ENCODE measurements around the gene SEC22C.
A peak's percentile ranks its signal among the peaks of the same experiment; 100 is the strongest.
"Not testable (repeated sequence)": the region's sequence is repeated elsewhere in the genome, so short reads cannot be mapped to it uniquely, and the experiment has no call there.

Gene SEC22C

GRCh38 chr3:42581709-42582473 is at the start of gene SEC22C:
TSS of gene SEC22C (minus strand) at chr3:42581967. CDS start at chr3:42569046, 12,921 bp downstream.
- peak; percentile 86 for DNase-seq

DNA sequence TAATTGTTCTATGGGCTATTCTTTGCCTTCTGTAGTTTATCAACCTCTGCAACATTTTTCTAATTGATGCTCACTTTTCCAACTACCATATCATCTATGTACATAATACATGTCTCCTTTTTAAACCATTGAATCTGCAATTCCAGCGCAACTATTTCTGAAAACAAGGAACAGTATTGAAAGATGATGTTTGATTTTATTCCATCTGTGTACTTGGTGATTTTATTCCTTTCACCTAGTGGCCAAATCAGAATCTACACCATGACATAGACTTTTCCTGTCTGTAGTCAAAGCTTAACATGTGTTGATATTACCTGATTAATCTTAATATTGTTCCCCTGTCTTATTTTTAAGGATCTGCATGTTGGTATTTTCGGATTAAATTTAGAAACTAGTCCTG is 31.7 kb upstream of the SEC22C start:
- DNase-seq: no peak

DNA sequence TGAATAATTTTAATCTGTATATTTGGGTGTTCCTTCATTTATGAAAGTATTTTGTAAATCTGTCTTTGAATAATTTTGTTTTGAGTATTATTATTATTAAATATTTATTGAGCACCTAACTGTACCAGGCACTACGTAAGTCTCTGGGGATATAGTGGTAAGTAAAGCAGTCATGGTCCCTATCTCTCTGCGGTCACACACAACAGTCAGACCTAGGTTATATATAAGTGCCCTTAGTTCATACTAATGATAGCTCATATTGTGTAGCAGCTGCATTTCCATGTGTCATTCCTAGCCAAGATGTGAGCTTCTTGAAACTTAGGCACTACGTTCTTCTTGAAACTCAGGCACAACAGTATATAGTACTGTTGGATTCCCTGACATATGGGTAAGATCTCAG is 31.2 kb upstream of the SEC22C start:
- DNase-seq: no peak

GRCh38 chr3:42612217-42612616 is 30.4 kb upstream of the SEC22C start:
- no peak for DNase-seq

GRCh38 chr3:42610976-42611375 is 29.2 kb upstream of the SEC22C start:
- DNase-seq: no peak

GRCh38 chr3:42608581-42608980 is 26.8 kb upstream of the SEC22C start:
- DNase-seq: no peak

DNA sequence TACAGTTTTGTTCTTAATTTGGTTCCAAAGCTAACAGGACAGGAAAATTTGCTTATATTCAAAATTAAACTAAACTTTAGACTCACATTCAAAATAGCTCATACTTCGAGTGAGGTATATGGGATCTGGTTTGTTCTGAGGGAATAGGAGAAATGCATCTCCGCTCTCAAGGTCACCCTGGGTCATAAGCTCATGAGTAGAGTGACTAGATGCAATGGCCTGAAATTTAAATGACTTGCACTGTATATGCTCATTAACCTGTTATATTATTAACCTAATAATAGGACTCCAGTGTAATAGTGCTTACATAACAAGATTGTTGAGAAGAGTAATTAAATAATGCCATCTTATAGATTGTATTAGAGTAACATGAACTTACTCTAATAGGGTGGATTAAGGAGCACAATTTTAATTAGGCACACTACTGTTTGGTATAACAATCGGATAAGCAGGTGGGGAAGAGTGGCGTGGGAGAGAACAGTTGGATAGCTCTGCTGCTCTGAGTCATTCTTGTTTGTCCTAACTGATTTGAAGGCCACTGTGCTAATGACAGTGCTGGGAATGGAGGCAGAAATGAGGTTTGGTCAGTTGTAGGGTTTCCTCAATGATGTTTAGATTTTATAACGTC is 23.9 kb upstream of the SEC22C start:
- no peak for DNase-seq

DNA sequence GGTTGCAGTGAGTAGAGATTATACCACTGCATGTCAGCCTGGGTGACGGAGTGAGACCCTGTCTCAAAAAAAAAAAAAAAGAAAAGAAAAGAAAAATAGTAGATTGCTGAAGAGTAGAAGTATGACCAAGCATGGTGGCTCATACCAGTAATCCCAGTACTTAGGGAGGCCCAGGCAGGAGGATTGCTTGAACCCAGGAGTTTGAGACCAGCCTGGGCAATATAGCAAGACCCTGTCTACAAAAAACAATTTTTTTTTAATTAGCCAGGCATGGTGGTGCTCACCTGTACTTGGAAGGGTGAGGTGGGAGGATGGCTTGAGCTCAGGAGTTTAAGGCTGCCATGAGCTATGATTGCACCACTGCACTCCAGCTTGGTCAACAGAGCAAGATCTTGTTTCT is 21.2 kb upstream of the SEC22C start:
- no peak for DNase-seq

DNA sequence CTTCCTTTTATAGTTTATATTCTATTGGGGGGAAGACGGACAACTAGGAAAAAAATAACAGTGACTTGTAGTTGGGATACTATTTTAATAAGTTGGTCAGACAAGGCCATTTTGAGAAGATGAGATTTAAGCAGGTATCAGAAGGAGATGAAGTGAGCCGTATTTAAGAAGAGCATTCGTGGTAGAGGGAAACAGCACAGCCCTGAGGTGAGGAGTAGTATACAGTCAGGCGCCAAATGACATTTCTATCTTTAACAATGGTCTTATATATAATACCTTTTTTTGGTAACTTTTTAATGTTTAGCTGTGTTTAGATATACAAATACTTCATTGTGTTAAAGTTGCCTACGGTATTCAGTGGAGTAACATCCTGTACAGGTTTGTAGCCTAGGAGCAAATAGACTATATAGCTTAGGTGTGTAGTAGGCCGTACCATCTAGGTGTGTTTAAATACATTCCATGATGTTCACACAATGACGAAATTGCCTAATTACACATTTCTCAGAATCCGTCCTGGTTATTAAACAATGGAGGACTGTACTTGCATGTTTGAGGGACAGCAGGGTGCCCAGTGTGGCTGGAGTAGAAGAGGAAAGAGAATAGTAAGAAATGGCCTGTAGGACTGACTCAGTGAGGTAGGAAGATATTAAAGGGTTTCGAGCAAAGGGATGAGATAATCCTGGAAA is 20.3 kb upstream of the SEC22C start:
- no peak for DNase-seq

GRCh38 chr3:42600958-42601675 is 19.4 kb upstream of the SEC22C start:
- no peak for DNase-seq

DNA sequence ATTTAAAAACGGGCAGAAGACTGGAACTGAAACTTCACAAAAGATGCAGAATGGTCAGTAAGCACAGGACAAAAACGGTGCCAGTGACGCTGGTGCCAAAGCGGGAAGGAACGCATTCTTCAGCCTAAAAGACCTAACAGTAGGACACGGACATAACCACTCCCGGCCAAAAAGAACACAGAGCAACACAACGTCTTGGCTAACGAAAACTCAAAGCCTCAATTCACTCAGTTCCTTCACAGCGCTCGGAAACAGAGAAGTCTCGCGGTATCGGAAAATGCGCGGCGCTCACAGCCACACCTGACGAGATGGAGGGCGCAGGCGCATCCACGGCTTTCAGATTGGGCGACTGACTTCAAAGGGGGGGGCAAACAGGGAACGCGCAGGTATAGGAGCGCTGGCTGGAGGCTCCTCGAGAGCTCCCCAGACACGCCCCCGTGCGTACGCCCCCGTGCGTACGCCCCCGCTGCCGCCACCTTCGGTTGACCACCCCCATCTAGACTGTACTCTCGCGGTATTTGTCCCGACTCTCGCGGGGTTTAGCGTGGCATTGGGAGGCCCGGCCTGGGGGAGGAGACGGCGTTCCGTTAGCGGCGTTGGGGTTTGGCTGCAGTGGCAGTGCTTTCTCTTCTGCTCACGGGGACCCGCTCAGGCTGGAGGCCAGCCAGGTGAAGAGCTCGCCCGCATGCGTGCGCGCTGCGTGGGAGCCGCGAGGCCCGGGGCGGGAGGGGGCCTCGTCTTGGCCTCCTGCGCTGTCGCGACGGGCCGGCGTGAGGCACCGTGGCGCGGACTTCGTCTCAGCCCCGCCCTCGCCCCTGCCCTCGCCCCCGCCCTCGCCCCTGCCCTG is 18.6 kb upstream of the SEC22C start, which contains the start of gene NKTR:
Gene NKTR (plus strand): TSS at position 576 of the 847 bp plus-strand sequence. CDS start 321 bp downstream, outside the sequence.
- DNase-seq: peak; percentile 95

- not testable (repeated sequence) for DNase-seq
Measured at GRCh38 chr3:42597098-42597497, 15.3 kb upstream of the SEC22C start.

DNA sequence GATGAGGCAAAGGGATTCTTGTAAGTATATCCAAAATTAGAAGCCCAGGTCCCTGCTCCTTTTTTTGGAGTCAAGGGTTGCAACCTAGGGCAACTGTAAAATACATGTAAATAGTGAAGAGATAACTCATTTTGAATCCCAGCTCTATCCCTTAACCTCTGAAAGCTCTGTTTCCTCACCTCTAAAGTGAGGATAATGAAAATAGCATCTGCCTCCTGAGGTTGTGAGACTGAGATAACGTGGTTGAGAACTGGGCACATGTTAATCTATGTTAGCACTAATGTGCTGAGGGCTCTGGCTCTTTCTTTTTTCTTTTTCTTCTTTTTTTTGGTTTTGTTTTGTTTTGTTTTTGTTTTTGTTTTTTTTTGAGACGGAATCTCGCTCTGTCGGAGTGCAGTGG is 13.9 kb upstream of the SEC22C start:
- DNase-seq: no peak

DNA sequence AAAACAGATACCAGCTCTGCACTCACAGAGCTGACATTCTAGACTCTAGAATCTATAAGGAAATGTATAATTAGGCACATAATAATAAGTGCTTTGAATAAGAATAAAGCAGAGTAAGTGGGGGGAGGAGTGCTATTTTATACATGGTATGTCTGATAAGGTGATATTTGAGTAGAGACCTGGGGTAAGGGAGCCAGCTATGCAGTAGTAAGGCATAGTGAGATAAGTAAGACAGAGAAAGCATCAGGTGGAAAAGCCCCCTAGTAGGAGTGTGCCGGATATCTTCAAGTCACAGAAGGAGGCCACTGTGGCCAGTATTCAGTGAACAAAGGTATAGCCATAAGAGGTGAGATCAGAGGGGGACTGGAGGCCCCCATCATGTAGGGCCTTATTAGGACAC is 11.9 kb upstream of the SEC22C start:
- no peak for DNase-seq

- DNase-seq: no peak
Measured at GRCh38 chr3:42591811-42592210, 10.0 kb upstream of the SEC22C start.

- DNase-seq: no peak
Measured at GRCh38 chr3:42590989-42591756, 9.4 kb upstream of the SEC22C start.

DNA sequence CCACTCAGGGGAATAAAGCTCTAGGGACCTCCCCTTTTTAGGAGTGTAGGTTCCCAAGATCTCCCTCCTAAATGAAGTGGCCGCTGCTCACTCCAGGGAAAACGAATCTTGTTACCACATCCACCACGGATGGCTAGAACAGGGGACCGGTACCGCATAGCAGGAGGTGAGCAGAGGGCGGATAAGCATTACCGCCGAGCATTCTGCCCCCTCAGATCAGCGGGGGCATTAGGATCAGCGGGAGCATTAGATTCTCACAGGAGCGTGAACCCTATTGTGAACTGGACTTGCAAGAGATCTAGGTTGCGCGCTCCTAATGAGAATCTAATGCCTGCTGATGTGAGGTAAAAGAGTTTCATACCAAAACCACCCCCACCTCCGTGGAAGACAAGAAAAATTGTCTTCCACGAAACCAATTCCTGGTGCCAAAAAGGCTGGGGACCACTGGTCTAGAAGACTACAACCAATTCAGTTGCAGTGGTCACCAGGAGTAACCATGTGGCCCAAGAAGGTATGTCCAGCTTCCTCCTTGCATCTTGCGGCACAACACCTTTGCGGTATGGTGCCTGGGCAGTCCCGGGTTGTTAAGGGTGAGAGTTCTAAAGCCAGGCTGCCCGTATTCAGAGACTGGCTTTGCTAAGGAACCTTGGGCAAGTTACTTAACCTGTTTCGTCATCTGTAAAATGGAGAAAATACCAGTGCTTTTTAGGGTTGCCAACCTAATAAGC is 7.8 kb upstream of the SEC22C start:
- DNase-seq: no peak

GRCh38 chr3:42588625-42589024 is 6.9 kb upstream of the SEC22C start:
- no peak for DNase-seq

- no peak for DNase-seq
Measured at GRCh38 chr3:42582474-42583070, 805 bp upstream of the SEC22C start.

DNA sequence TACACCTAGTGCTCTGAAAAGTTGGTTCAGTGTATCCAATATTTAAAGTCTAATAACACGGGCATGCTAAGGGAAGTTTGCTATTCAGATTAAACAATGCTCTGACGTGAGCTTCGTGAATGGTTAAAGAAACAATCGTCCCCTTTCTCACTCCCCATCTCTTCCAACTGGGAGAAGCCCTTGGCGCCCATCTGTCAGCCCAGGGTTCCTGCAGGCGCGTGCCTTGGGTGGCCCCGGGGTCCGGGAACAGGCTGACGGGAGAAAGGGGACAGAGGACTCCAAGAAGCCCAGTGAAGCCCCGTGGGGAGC is 413 bp downstream of the SEC22C start:
- DNase-seq: no peak

DNA sequence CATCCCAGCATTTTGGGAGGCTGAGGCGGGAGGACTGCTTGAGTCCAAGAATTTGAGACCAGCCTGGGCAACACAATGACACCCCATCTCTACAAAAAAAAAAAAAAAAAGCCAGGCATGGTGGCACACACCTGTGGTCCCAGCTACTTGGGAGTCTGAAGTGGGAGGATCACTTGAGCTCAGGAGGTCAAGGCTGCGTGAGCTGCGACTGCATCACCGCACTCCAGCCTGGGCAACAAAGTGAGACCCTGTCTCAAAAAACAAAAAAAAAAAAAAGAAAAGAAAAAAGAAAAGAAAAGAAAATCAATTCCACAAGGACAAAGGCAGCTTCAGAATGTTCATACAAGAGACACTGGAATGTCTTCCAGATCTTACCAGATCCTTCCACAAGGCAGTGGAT is 2.4 kb downstream of the SEC22C start:
- not testable (repeated sequence) for DNase-seq

All from NCI-H1105 (cell line).